Measurements from ENCODE around the gene CKMT2.

The CKMT2 gene

DNA sequence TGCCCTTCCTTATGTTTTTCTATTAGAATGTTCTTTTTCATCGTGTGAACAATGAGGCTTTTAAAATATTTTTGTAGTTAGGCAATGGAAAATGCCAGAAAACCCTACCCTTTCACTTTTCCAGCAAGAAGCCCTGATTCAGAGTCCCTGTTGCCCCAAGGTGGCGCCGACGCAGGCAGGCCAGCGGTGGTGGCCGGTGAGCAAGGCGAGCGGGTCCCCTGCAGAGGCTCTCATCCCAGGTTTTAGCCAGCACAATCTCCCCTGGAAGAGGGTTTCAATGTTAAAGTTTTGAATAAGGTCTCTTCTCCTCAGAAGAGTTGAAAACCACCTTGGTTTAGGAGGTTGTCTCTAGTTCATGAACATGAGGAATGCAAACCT, 40.8 kb upstream of the CKMT2 start:
- no peak for ATAC-seq (ENCODE audit: insufficient read depth, low read depth)
- H3K79me2 ChIP-seq (ENCODE audit: insufficient read depth, low read length): no peaks in the 10 kb centered on the region
- no peak overlapping the region for H3K4me2 ChIP-seq (ENCODE audit: insufficient read depth, low read length)
- H4K20me1 ChIP-seq (ENCODE audit: insufficient read depth, low read length): no peaks in the 10 kb centered on the region
- H3K9me3 ChIP-seq (ENCODE audit: insufficient read depth, low read length, severe bottlenecking): no peaks in the 10 kb centered on the region
- no peaks in the 10 kb centered on the region for H3K36me3 ChIP-seq (ENCODE audit: insufficient read depth, low read length)
- H3K4me1 ChIP-seq (ENCODE audit: insufficient read depth, low read length): peaks cover 7% of the 10 kb centered on the region
- TF ChIP-seq, protein P1, sequence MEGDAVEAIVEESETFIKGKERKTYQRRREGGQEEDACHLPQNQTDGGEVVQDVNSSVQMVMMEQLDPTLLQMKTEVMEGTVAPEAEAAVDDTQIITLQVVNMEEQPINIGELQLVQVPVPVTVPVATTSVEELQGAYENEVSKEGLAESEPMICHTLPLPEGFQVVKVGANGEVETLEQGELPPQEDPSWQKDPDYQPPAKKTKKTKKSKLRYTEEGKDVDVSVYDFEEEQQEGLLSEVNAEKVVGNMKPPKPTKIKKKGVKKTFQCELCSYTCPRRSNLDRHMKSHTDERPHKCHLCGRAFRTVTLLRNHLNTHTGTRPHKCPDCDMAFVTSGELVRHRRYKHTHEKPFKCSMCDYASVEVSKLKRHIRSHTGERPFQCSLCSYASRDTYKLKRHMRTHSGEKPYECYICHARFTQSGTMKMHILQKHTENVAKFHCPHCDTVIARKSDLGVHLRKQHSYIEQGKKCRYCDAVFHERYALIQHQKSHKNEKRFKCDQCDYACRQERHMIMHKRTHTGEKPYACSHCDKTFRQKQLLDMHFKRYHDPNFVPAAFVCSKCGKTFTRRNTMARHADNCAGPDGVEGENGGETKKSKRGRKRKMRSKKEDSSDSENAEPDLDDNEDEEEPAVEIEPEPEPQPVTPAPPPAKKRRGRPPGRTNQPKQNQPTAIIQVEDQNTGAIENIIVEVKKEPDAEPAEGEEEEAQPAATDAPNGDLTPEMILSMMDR (IDR thresholded peaks at IDR 0.05; ENCODE audit: borderline replicate concordance, extremely low read depth, low read length, poor library complexity, severe bottlenecking): peak; percentile 23
- no peak for TF ChIP-seq EZH2 (IDR thresholded peaks at IDR 0.05; ENCODE audit: borderline replicate concordance, low read depth, low read length, severe bottlenecking)
- no peaks in the 10 kb centered on the region for H3K27me3 ChIP-seq (ENCODE audit: insufficient read depth, low read length, poor library complexity)
- DNase-seq: no peak
- H3K27ac ChIP-seq (ENCODE audit: low read length): no peak overlapping the region
- no peak overlapping the region for H2AFZ ChIP-seq (ENCODE audit: low read depth, low read length)
- H3K9ac ChIP-seq (ENCODE audit: low read depth, low read length): no peak overlapping the region
- H3K4me3 ChIP-seq (ENCODE audit: low read depth in 1 of 2, low read length in 2 of 2): no peak overlapping the region

DNA sequence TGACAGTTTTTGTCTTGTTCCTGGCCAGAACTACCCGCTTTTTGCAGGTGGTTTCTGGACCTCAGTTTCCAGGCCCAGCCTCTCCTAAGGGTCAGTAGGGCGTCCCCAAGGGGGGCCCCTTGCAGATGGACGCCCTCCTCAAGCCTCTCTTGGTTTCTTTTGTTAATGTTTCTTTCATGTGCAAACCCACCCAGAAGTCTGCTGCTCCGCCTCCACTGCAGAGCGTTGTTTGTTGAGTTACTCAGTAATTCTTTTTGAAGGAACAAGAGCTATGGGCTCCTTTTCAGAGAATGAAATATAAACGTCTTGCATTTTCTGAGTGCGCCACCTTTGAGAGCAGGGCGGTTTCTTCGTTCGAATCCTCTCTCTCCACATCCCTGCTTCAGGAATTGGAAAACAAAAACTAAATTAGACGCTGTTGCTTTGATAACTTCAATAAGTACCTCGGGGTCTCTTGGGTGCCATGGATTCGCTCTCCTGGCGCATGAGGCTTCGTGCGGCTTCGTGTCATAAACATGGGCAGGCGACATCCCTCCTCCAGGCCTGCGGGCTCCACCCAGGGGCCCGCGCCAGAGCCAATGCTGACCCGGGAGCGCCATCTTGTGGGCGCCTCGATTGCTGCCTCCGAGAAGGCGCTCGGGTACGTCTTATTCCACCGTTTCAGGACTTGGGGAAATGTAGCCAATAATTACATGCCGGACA, 38.3 kb upstream of the CKMT2 start:
- H3K79me2 ChIP-seq (ENCODE audit: insufficient read depth, low read length): no peaks in the 10 kb centered on the region
- no peak overlapping the region for H3K27ac ChIP-seq (ENCODE audit: low read length)
- no peaks in the 10 kb centered on the region for H3K36me3 ChIP-seq (ENCODE audit: insufficient read depth, low read length)
- H3K4me1 ChIP-seq (ENCODE audit: insufficient read depth, low read length): peaks cover 7% of the 10 kb centered on the region
- no peak overlapping the region for H3K4me3 ChIP-seq (ENCODE audit: low read depth in 1 of 2, low read length in 2 of 2)
- peak overlapping the region; percentile 23; the same call in 1 of the 2 replicates for H3K4me2 ChIP-seq (ENCODE audit: insufficient read depth, low read length)
- H3K27me3 ChIP-seq (ENCODE audit: insufficient read depth, low read length, poor library complexity): no peaks in the 10 kb centered on the region
- H4K20me1 ChIP-seq (ENCODE audit: insufficient read depth, low read length): no peaks in the 10 kb centered on the region
- ATAC-seq (ENCODE audit: insufficient read depth, low read depth): peak; percentile 98
- peak; percentile 79 for DNase-seq
- TF ChIP-seq, protein P1 (IDR thresholded peaks at IDR 0.05; ENCODE audit: borderline replicate concordance, extremely low read depth, low read length, poor library complexity, severe bottlenecking): peak; percentile 87
- TF ChIP-seq EZH2 (IDR thresholded peaks at IDR 0.05; ENCODE audit: borderline replicate concordance, low read depth, low read length, severe bottlenecking): no peak
- H3K9ac ChIP-seq (ENCODE audit: low read depth, low read length): no peak overlapping the region
- H3K9me3 ChIP-seq (ENCODE audit: insufficient read depth, low read length, severe bottlenecking): no peaks in the 10 kb centered on the region
- H2AFZ ChIP-seq (ENCODE audit: low read depth, low read length): peak overlapping the region; percentile 53

DNA sequence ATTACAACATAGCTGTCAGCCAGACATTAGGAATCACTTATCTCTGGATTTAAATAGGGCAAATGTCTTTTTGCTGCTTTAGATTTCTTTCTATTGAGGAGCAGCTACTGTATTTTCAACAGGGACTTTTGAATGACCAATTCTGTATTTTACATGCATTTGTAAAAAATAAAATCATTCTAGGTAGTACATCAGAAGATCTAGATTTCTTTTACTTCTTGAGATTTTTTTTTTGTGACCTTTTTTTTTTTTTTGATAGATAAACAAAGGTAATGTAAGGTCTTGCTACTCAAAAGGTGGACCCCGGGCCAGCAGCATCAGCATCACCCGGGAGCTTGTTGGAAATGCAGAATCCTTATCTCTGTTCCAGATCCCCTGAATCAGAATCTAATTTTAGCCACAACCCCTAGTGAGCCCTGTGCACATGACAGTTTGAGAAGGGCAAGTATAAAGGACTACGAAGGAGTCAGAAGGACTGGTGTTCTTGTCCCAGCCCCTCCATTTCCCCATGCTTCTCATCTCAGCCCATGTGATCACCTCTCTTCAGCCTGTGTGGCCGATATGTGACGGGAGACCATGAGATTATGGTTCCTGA, 37.7 kb upstream of the CKMT2 start:
- Histone ChIP-seq H3K27ac (ENCODE audit: low read length) (no peak overlapping the region), H3K4me1 (ENCODE audit: insufficient read depth, low read length) (peaks cover 7% of the 10 kb centered on the region), H4K20me1 (ENCODE audit: insufficient read depth, low read length) (no peaks in the 10 kb centered on the region), H3K79me2 (ENCODE audit: insufficient read depth, low read length) (no peaks in the 10 kb centered on the region), H3K9ac (ENCODE audit: low read depth, low read length) (no peak overlapping the region), H3K9me3 (ENCODE audit: insufficient read depth, low read length, severe bottlenecking) (no peaks in the 10 kb centered on the region), H3K36me3 (ENCODE audit: insufficient read depth, low read length) (no peaks in the 10 kb centered on the region), H3K4me3 (ENCODE audit: low read depth in 1 of 2, low read length in 2 of 2) (no peak overlapping the region), H2AFZ (ENCODE audit: low read depth, low read length) (peak overlapping the region; percentile 53; the same call in 1 of the 2 replicates), H3K27me3 (ENCODE audit: insufficient read depth, low read length, poor library complexity) (no peaks in the 10 kb centered on the region), H3K4me2 (ENCODE audit: insufficient read depth, low read length) (peak overlapping the region; percentile 23; the same call in 1 of the 2 replicates)
- ATAC-seq (ENCODE audit: insufficient read depth, low read depth): no peak
- no peak for DNase-seq
- TF ChIP-seq, protein P1 (IDR thresholded peaks at IDR 0.05; ENCODE audit: borderline replicate concordance, extremely low read depth, low read length, poor library complexity, severe bottlenecking): no peak
- TF ChIP-seq EZH2 (IDR thresholded peaks at IDR 0.05; ENCODE audit: borderline replicate concordance, low read depth, low read length, severe bottlenecking): no peak
